ENCODE results near the gene PPP1R7.

PPP1R7 gene

GRCh38 chr2:241108271-241109209 lies 41.7 kb upstream of the PPP1R7 start:
- no peak for TF ChIP-seq CTCF (conservative IDR thresholded peaks at IDR 0.05; ENCODE audit: low read length)
- H3K4me3 ChIP-seq (ENCODE audit: low read length): no peak overlapping the region
- no peak for DNase-seq (ENCODE audit: low read depth)

GRCh38 chr2:241109210-241110088 lies 40.8 kb upstream of the PPP1R7 start:
- H3K4me3 ChIP-seq (ENCODE audit: low read length): no peak overlapping the region
- no peak for DNase-seq (ENCODE audit: low read depth)
- no peak for TF ChIP-seq CTCF (conservative IDR thresholded peaks at IDR 0.05; ENCODE audit: low read length)

GRCh38 chr2:241110089-241110606 lies 40.1 kb upstream of the PPP1R7 start:
- no peak for TF ChIP-seq CTCF (conservative IDR thresholded peaks at IDR 0.05; ENCODE audit: low read length)
- DNase-seq (ENCODE audit: low read depth): no peak
- no peak overlapping the region for H3K4me3 ChIP-seq (ENCODE audit: low read length)

- no peak overlapping the region for H3K4me3 ChIP-seq (ENCODE audit: low read length)
- no peak for TF ChIP-seq CTCF (conservative IDR thresholded peaks at IDR 0.05; ENCODE audit: low read length)
- no peak for DNase-seq (ENCODE audit: low read depth)
Observed at GRCh38 chr2:241110607-241111439, 39.4 kb upstream of the PPP1R7 start.

GRCh38 chr2:241111440-241111805 lies 38.8 kb upstream of the PPP1R7 start:
- H3K4me3 ChIP-seq (ENCODE audit: low read length): no peak overlapping the region
- TF ChIP-seq CTCF (conservative IDR thresholded peaks at IDR 0.05; ENCODE audit: low read length): no peak
- no peak for DNase-seq (ENCODE audit: low read depth)

GRCh38 chr2:241112046-241112445 lies 38.2 kb upstream of the PPP1R7 start:
- H3K4me3 ChIP-seq (ENCODE audit: low read length): no peak overlapping the region
- no peak for TF ChIP-seq CTCF (conservative IDR thresholded peaks at IDR 0.05; ENCODE audit: low read length)
- no peak for DNase-seq (ENCODE audit: low read depth)
